GM12801 (cell line): ENCODE data around the gene L3MBTL1.

ENCODE experiments used
- CTCF ChIP-seq: IDR thresholded peaks from one replicate; pipeline ENCODE4 v1.5.1; 2011; ENCODE audit warnings: control low read depth; ENCODE audit not compliant: insufficient read length; ENCODE audit errors: extremely low read depth

L3MBTL1 gene

GRCh38 chr20:43537921-43538877, 30.7 kb downstream of the L3MBTL1 start:
- TF ChIP-seq CTCF, result no peak

- no peak for TF ChIP-seq CTCF
Observed at GRCh38 chr20:43538878-43539700, 31.6 kb downstream of the L3MBTL1 start.

GRCh38 chr20:43539975-43540672, 32.6 kb downstream of the L3MBTL1 start:
- TF ChIP-seq CTCF, result no peak

- TF ChIP-seq CTCF, result no peak
Observed at GRCh38 chr20:43540673-43541060, 33.2 kb downstream of the L3MBTL1 start.

- no peak for TF ChIP-seq CTCF
Observed at GRCh38 chr20:43541214-43541613, 33.7 kb downstream of the L3MBTL1 start.

GRCh38 chr20:43542161-43542560, 34.7 kb downstream of the L3MBTL1 start:
- TF ChIP-seq CTCF, result no peak

GRCh38 chr20:43542674-43543073, 35.2 kb downstream of the L3MBTL1 start:
- no peak for TF ChIP-seq CTCF
